ENCODE results near the gene RAPGEF4. TPM values are rescaled to one million over a fixed set of nuclear protein-coding genes. Genes with fewer than 3 reads are reported as not detected.

RAPGEF4 gene
- total RNA-seq, 1 experiment from 2014 or later = 0.59 TPM

DNA sequence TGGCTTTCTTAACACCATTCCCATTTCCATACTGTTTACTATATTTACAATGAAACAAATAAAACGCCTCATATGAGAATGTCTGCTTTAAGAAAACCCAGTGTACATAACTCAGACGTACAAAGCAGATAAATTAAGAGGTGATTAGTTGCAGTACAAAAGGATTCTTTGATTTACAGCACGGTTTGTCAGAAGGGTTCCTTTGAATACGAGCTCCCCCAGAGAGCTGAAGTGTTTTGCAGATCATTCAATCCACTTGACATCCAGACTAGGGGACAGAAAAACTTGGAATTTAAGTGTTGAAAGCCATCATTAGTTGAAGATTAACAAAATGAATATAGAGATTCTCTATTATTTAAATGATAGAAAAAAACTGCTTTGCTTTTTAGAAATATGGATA, 72.5 kb downstream of the RAPGEF4 start:
- Histone ChIP-seq H3K9me2 (ENCODE audit: insufficient read depth) (no peaks in the 10 kb centered on the region), H3K4me1 (ENCODE audit: control insufficient read depth in 1 of 2, insufficient read depth in 2 of 2, low read length in 2 of 2) (no peaks in the 10 kb centered on the region), H3K4me3 (replicated peaks in 1 of 2; ENCODE audit: low read depth in 1 of 2, low read length in 2 of 2) (no peak overlapping the region), H4K20me1 (ENCODE audit: insufficient read depth) (no peaks in the 10 kb centered on the region), H3K27me3 (ENCODE audit: insufficient read depth, low read length) (0 out of 2 replicates have a peak, but pooled peaks cover 6% of the 10 kb centered on the region), H3K36me3 (ENCODE audit: control insufficient read depth in 1 of 2, insufficient read depth in 2 of 2, low read length in 2 of 2) (no peaks in the 10 kb centered on the region), H3K27ac (ENCODE audit: low read depth, low read length) (no peak overlapping the region), H3K4me2 (ENCODE audit: low read length) (no peak overlapping the region), H3K79me2 (ENCODE audit: insufficient read depth, low read length) (no peaks in the 10 kb centered on the region), H3K9ac (ENCODE audit: low read length) (no peak overlapping the region), H3K9me3 (ENCODE audit: control insufficient read depth in 1 of 2, insufficient read depth in 1 of 2, low read depth in 1 of 2, low read length in 2 of 2) (no peaks in the 10 kb centered on the region; a peak in 1 of 4 replicates), H2AFZ (ENCODE audit: low read depth, low read length, poor library complexity, severe bottlenecking) (no peak overlapping the region)
- ChIA-PET POLR2A (no interaction called here), CTCF (no interaction called here), RAD21 (ENCODE audit: low non-redundant PET in 1 of 2, low total read pairs in 2 of 2, uncharacterized antibody in 2 of 2, unreplicated experiment in 2 of 2) (no interaction called here)
- DNase-seq (ENCODE audit: low read depth, low spot score) = no peak
- intact Hi-C loops (cut with micrococcal nuclease) = no loop called here
- no TSS peak for BruUV-seq (replicated peaks)
- no peak for TF ChIP-seq ELF1 (IDR thresholded peaks at IDR 0.05; ENCODE audit: borderline replicate concordance, low read depth)
- no peak for TF ChIP-seq RAD21 (IDR thresholded peaks at IDR 0.05; ENCODE audit: low read depth)
- TF ChIP-seq ATF3 (IDR thresholded peaks at IDR 0.05) = no peak
- TF ChIP-seq JUND (IDR thresholded peaks at IDR 0.05) = no peak
- TF ChIP-seq CBX3 (IDR thresholded peaks at IDR 0.05; ENCODE audit: low read depth) = no peak
- no peak for TF ChIP-seq SRF (IDR thresholded peaks at IDR 0.05; ENCODE audit: low read depth)
- no peak for TF ChIP-seq SIN3A (IDR thresholded peaks at IDR 0.05; ENCODE audit: low read depth)
- no peak for TF ChIP-seq TCF7L2 (IDR thresholded peaks at IDR 0.05; ENCODE audit: borderline replicate concordance, extremely low read depth, insufficient read depth, insufficient read length)
- no peak for TF ChIP-seq POLR2A (IDR thresholded peaks at IDR 0.05; ENCODE audit: borderline replicate concordance, extremely low read depth, insufficient read depth, insufficient read length)
- TF ChIP-seq REST (IDR thresholded peaks at IDR 0.05; ENCODE audit: low read depth) = no peak
- TF ChIP-seq MAX (IDR thresholded peaks at IDR 0.05) = no peak
- TF ChIP-seq ZNF274 (IDR thresholded peaks at IDR 0.05; ENCODE audit: low read depth, low read length) = no peak
- no peak for TF ChIP-seq YY1 (IDR thresholded peaks at IDR 0.05; ENCODE audit: extremely low read depth, insufficient replicate concordance, low read depth, low read length)
- no peak for TF ChIP-seq CTCF (IDR thresholded peaks at IDR 0.05 in 2 of 3, conservative IDR thresholded peaks at IDR 0.05 in 1 of 3; ENCODE audit: borderline replicate concordance in 1 of 3, insufficient read depth in 1 of 3, low read depth in 2 of 3, low read length in 2 of 3)
- TF ChIP-seq FOSL1 (IDR thresholded peaks at IDR 0.05; ENCODE audit: low read depth) = no peak
- TF ChIP-seq SP1 (IDR thresholded peaks at IDR 0.05; ENCODE audit: low read depth) = no peak
- no peak for TF ChIP-seq CEBPB (IDR thresholded peaks at IDR 0.05; ENCODE audit: low read depth)
- ATAC-seq = no peak
